GM23338 (cell line): ENCODE measurements around the gene ARHGAP32.

Experiments used
- EZH2 ChIP-seq: fragments of 200-600 bp; sonication (generic); IDR thresholded peaks from one replicate; pipeline ENCODE4 v1.8.0; 2017; ENCODE audit warnings: antibody characterized with exemption, mild to moderate bottlenecking, low read depth; ENCODE audit not compliant: unreplicated experiment
- JUNB ChIP-seq: IDR thresholded peaks from one replicate; pipeline ENCODE4 v1.6.1; 2016; ENCODE audit warnings: antibody characterized with exemption; ENCODE audit not compliant: unreplicated experiment
- NANOG ChIP-seq: IDR thresholded peaks from 2 replicates; pipeline ENCODE4 v1.6.1; 2016; ENCODE audit warnings: antibody characterized with exemption, borderline replicate concordance
- POLR2AphosphoS5 ChIP-seq: IDR thresholded peaks from 2 replicates; pipeline ENCODE4 v1.6.1; 2016; ENCODE audit warnings: antibody characterized with exemption, low read depth
- TF ChIP-seq, protein P1 (sequence below), 2 experiments: fragments of 200-600 bp in 1 of 2; sonication (generic) in 1 of 2; conservative IDR thresholded peaks; 2 replicates each; pipeline versions ENCODE4 v1.5.1 to v1.6.1; 2016 to 2017; ENCODE audit warnings: antibody characterized with exemption in 2 of 2, low read depth in 2 of 2, mild to moderate bottlenecking in 2 of 2, moderate library complexity in 1 of 2

DNA sequence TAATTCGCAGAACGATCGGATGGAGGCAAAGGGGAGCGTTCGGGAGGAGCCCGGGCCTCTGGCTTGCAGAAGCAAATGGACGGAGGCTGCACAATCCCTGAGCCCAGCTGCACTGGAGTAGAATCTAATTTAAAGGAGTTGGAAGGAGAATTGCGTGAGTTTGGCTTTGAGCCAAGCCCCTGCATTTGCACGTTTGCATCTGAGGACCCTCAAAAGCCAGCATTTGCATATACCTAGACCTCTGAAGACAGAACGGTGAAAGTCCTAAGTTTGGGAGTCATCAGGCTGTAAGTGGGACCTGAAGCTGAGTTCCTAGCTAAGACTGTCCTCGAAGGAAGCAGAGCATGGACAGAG is 265.0 kb downstream of the ARHGAP32 start:
- TF ChIP-seq, protein P1, sequence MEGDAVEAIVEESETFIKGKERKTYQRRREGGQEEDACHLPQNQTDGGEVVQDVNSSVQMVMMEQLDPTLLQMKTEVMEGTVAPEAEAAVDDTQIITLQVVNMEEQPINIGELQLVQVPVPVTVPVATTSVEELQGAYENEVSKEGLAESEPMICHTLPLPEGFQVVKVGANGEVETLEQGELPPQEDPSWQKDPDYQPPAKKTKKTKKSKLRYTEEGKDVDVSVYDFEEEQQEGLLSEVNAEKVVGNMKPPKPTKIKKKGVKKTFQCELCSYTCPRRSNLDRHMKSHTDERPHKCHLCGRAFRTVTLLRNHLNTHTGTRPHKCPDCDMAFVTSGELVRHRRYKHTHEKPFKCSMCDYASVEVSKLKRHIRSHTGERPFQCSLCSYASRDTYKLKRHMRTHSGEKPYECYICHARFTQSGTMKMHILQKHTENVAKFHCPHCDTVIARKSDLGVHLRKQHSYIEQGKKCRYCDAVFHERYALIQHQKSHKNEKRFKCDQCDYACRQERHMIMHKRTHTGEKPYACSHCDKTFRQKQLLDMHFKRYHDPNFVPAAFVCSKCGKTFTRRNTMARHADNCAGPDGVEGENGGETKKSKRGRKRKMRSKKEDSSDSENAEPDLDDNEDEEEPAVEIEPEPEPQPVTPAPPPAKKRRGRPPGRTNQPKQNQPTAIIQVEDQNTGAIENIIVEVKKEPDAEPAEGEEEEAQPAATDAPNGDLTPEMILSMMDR (conservative IDR thresholded peaks at IDR 0.05; ENCODE audit: low read depth in 2 of 2) = no peak
- TF ChIP-seq EZH2 = no peak
- TF ChIP-seq JUNB = no peak
- no peak for TF ChIP-seq POLR2AphosphoS5
- TF ChIP-seq NANOG = no peak
